Measurements from ENCODE around the gene VGLL4.

GRCh38 chr3:11661827-11662226 lies 18.1 kb upstream of the VGLL4 start:
- no peak for TF ChIP-seq REST (IDR thresholded peaks at IDR 0.05; ENCODE audit: insufficient read depth in 1 of 2, low read depth in 2 of 2, low read length in 1 of 2)
- TF ChIP-seq SIN3A (IDR thresholded peaks at IDR 0.05; ENCODE audit: borderline replicate concordance, insufficient read depth, low read depth, low read length), result no peak
- TF ChIP-seq POLR2AphosphoS5 (IDR thresholded peaks at IDR 0.05; ENCODE audit: low read depth, low read length), result no peak
